Esophagus squamous epithelium (tissue), 4 donors: ENCODE measurements around the gene ATP8B4.

ENCODE experiments used
- POLR2A ChIP-seq, 4 donors: fragments of 450-650 bp; IDR thresholded peaks; one replicate each; pipeline ENCODE4 v1.6.1; 2017; ENCODE audit warnings: antibody characterized with exemption in 4 of 4, mild to moderate bottlenecking in 4 of 4, moderate library complexity in 3 of 4
- TF ChIP-seq, protein P1 (sequence below), 6 experiments: fragments of 450-650 bp in 4 of 6; fragments of 200-600 bp in 2 of 6; sonication (generic) in 2 of 6; IDR thresholded peaks; one replicate each; pipeline ENCODE4 v1.5.1; 2016 to 2019; ENCODE audit warnings: antibody characterized with exemption in 6 of 6, mild to moderate bottlenecking in 4 of 6, moderate library complexity in 4 of 6

DNA sequence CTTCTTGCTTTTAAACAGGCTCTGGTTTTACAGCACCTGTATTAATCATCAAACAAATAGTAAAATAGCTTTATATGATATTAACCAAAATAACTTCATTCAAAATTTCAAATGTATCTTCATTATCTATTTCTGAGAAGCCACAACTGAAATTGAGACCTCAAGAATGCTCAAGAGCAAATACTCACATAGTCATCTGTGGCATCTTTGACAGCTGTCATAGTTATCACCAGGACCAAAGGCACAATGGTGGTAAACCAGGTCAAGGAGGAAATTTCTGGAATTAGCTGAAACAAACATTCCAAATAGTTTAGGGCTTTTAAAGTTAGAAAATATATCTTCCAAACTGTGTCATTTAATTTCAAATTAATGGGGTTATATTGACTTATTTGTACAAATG is 74.6 kb downstream of the ATP8B4 start:
- TF ChIP-seq, protein P1, sequence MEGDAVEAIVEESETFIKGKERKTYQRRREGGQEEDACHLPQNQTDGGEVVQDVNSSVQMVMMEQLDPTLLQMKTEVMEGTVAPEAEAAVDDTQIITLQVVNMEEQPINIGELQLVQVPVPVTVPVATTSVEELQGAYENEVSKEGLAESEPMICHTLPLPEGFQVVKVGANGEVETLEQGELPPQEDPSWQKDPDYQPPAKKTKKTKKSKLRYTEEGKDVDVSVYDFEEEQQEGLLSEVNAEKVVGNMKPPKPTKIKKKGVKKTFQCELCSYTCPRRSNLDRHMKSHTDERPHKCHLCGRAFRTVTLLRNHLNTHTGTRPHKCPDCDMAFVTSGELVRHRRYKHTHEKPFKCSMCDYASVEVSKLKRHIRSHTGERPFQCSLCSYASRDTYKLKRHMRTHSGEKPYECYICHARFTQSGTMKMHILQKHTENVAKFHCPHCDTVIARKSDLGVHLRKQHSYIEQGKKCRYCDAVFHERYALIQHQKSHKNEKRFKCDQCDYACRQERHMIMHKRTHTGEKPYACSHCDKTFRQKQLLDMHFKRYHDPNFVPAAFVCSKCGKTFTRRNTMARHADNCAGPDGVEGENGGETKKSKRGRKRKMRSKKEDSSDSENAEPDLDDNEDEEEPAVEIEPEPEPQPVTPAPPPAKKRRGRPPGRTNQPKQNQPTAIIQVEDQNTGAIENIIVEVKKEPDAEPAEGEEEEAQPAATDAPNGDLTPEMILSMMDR (IDR thresholded peaks at IDR 0.05): no peak
- no peak for TF ChIP-seq POLR2A (IDR thresholded peaks at IDR 0.05)
